Fibroblast of lung (primary cell): ENCODE data around the gene RPS6KA4.

ENCODE experiments used
- CTCF ChIP-seq, 2 donors: IDR thresholded peaks in 1 of 2; conservative IDR thresholded peaks in 1 of 2; 1 replicate in 1 of 2; 2 replicates in 1 of 2; pipeline ENCODE4 v1.5.1; 2011 to 2012; ENCODE audit warnings: low read length in 2 of 2, control low read depth in 1 of 2, inconsistent platforms in 1 of 2, low read depth in 1 of 2, mild to moderate bottlenecking in 1 of 2
- EZH2 ChIP-seq: IDR thresholded peaks from 2 replicates; pipeline ENCODE4 v1.5.1; 2012; ENCODE audit warnings: low read length, control low read depth, mild to moderate bottlenecking; ENCODE audit errors: missing control alignments

DNA sequence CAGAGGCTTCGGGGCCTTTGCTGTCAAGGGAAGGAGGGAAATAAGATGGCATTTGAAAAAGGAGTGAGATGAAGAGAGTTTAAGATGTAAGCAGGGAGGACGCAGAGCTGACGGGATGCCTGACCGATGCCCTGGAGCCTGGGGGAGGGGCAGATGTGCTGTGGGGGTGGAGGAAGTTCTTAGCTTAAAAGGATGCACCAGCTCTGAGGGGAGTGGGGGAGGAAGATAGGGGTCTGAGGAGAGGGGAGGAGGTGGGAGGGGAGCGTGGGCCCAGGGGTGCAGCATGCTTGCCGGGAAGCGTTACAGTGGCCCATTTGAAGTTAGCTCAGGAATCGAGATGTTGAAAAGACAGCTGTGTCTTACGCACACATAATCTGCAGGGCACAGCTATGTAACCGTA lies 56.3 kb downstream of the RPS6KA4 start:
- TF ChIP-seq EZH2, result no peak
- no peak for TF ChIP-seq CTCF (conservative IDR thresholded peaks at IDR 0.05 in 1 of 2, IDR thresholded peaks at IDR 0.05 in 1 of 2; ENCODE audit: low read depth in 1 of 2, low read length in 2 of 2)
